ENCODE measurements around the gene PDXDC1.

GRCh38 chr16:14958323-14958600, 16.6 kb upstream of the PDXDC1 start:
- TF ChIP-seq, protein P1, sequence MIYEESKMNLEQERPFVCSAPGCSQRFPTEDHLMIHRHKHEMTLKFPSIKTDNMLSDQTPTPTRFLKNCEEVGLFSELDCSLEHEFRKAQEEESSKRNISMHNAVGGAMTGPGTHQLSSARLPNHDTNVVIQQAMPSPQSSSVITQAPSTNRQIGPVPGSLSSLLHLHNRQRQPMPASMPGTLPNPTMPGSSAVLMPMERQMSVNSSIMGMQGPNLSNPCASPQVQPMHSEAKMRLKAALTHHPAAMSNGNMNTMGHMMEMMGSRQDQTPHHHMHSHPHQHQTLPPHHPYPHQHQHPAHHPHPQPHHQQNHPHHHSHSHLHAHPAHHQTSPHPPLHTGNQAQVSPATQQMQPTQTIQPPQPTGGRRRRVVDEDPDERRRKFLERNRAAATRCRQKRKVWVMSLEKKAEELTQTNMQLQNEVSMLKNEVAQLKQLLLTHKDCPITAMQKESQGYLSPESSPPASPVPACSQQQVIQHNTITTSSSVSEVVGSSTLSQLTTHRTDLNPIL (CRISPR knock-in tag; IDR thresholded peaks at IDR 0.05; ENCODE audit: low read depth), result no peak
- TF ChIP-seq, protein P2, sequence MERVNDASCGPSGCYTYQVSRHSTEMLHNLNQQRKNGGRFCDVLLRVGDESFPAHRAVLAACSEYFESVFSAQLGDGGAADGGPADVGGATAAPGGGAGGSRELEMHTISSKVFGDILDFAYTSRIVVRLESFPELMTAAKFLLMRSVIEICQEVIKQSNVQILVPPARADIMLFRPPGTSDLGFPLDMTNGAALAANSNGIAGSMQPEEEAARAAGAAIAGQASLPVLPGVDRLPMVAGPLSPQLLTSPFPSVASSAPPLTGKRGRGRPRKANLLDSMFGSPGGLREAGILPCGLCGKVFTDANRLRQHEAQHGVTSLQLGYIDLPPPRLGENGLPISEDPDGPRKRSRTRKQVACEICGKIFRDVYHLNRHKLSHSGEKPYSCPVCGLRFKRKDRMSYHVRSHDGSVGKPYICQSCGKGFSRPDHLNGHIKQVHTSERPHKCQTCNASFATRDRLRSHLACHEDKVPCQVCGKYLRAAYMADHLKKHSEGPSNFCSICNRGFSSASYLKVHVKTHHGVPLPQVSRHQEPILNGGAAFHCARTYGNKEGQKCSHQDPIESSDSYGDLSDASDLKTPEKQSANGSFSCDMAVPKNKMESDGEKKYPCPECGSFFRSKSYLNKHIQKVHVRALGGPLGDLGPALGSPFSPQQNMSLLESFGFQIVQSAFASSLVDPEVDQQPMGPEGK (CRISPR knock-in tag; IDR thresholded peaks at IDR 0.05; ENCODE audit: borderline replicate concordance), result no peak
- TF ChIP-seq ZNF565 (CRISPR knock-in tag; conservative IDR thresholded peaks at IDR 0.05; ENCODE audit: low read depth), result no peak
- TF ChIP-seq ARNTL (CRISPR knock-in tag; IDR thresholded peaks at IDR 0.05; ENCODE audit: borderline replicate concordance, low read depth), result no peak
- no peak for TF ChIP-seq RARB (CRISPR knock-in tag; IDR thresholded peaks at IDR 0.05)
- no peak for TF ChIP-seq ZC3H10 (CRISPR knock-in tag; IDR thresholded peaks at IDR 0.05)
- TF ChIP-seq PPARA (CRISPR knock-in tag; IDR thresholded peaks at IDR 0.05; ENCODE audit: borderline replicate concordance), result no peak
- TF ChIP-seq TCF4 (CRISPR knock-in tag; IDR thresholded peaks at IDR 0.05; ENCODE audit: borderline replicate concordance), result no peak

All from SK-N-SH treated with all-trans-retinoic acid at 6 μM for 48 hours (cell line).